ENCODE data around the gene TDRD9.
A peak's percentile ranks its signal among the peaks of the same experiment; 100 is the strongest.

TDRD9 gene

GRCh38 chr14:104076743-104077142 lies 148.5 kb downstream of the TDRD9 start:
- DNase-seq = no peak

- peak; percentile 82 for DNase-seq
These were observed 149.8 kb downstream of the TDRD9 start for GRCh38 chr14:104078031-104078455.

- no peak for DNase-seq
These were observed 152.4 kb downstream of the TDRD9 start for GRCh38 chr14:104080376-104081260.

- no peak for DNase-seq
These were observed 153.1 kb downstream of the TDRD9 start for GRCh38 chr14:104081261-104081835.

- no peak for DNase-seq
These were observed 153.8 kb downstream of the TDRD9 start for GRCh38 chr14:104081951-104082464.

- DNase-seq = no peak
These were observed 154.6 kb downstream of the TDRD9 start for GRCh38 chr14:104082807-104083206.

- no peak for DNase-seq
These were observed 156.2 kb downstream of the TDRD9 start for GRCh38 chr14:104084251-104085002.

GRCh38 chr14:104085032-104085888 lies 157.0 kb downstream of the TDRD9 start, which contains the start of gene ASPG:
ASPG (plus strand) TSS chr14:104085700; CDS start chr14:104085771, 71 bp downstream.
- no peak for DNase-seq

- DNase-seq = no peak
These were observed 157.6 kb downstream of the TDRD9 start for GRCh38 chr14:104085889-104086201.

GRCh38 chr14:104086210-104086660 lies 158.0 kb downstream of the TDRD9 start:
- DNase-seq = no peak

- no peak for DNase-seq
These were observed 158.6 kb downstream of the TDRD9 start for GRCh38 chr14:104086661-104087461.

- no peak for DNase-seq
These were observed 159.2 kb downstream of the TDRD9 start for GRCh38 chr14:104087505-104087904.

- no peak for DNase-seq
These were observed 160.0 kb downstream of the TDRD9 start for GRCh38 chr14:104087981-104088850.

GRCh38 chr14:104090071-104090748 lies 162.0 kb downstream of the TDRD9 start:
- DNase-seq = no peak

- no peak for DNase-seq
These were observed 163.0 kb downstream of the TDRD9 start for GRCh38 chr14:104091061-104091926.

- DNase-seq = no peak
These were observed 163.9 kb downstream of the TDRD9 start for GRCh38 chr14:104091927-104092771.

GRCh38 chr14:104092931-104093365 lies 164.7 kb downstream of the TDRD9 start:
- DNase-seq = no peak

All from activated CD8-positive, alpha-beta memory T cell treated with anti-CD3 and anti-CD28 coated beads, Interleukin-2, amount 50 U/mL, for 4 hours (primary cell).